ENCODE data around the gene LRRN3. TPM values are rescaled to one million over a fixed set of nuclear protein-coding genes. Genes with fewer than 3 reads are reported as not detected.

The LRRN3 gene
- polyA plus RNA-seq (2012; ENCODE audit: insufficient read depth, insufficient read length, low read depth), result 29.9 TPM

GRCh38 chr7:111090846-111091245 is at the start of gene LRRN3:
TSS of gene LRRN3 (plus strand) at chr7:111091127. CDS start at chr7:111122773, 31,646 bp downstream.
- H3K4me1 ChIP-seq, result no peaks in the 10 kb centered on the region; the same call in 1 of the 2 replicates
- H3K4me3 ChIP-seq (ENCODE audit: low read depth, low read length), result peak within 1 kb of the TSS; percentile 88
- H3K36me3 ChIP-seq, result peaks cover 4% of the 10 kb centered on the region; the same call in 1 of the 2 replicates
- no peaks in the 10 kb centered on the region for H3K27me3 ChIP-seq
- H3K9me3 ChIP-seq, result no peaks in the 10 kb centered on the region
- TF ChIP-seq, protein P1, sequence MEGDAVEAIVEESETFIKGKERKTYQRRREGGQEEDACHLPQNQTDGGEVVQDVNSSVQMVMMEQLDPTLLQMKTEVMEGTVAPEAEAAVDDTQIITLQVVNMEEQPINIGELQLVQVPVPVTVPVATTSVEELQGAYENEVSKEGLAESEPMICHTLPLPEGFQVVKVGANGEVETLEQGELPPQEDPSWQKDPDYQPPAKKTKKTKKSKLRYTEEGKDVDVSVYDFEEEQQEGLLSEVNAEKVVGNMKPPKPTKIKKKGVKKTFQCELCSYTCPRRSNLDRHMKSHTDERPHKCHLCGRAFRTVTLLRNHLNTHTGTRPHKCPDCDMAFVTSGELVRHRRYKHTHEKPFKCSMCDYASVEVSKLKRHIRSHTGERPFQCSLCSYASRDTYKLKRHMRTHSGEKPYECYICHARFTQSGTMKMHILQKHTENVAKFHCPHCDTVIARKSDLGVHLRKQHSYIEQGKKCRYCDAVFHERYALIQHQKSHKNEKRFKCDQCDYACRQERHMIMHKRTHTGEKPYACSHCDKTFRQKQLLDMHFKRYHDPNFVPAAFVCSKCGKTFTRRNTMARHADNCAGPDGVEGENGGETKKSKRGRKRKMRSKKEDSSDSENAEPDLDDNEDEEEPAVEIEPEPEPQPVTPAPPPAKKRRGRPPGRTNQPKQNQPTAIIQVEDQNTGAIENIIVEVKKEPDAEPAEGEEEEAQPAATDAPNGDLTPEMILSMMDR (IDR thresholded peaks at IDR 0.05; ENCODE audit: low read depth, low read length), result no peak
- DNase-seq, result peak; percentile 85

DNA sequence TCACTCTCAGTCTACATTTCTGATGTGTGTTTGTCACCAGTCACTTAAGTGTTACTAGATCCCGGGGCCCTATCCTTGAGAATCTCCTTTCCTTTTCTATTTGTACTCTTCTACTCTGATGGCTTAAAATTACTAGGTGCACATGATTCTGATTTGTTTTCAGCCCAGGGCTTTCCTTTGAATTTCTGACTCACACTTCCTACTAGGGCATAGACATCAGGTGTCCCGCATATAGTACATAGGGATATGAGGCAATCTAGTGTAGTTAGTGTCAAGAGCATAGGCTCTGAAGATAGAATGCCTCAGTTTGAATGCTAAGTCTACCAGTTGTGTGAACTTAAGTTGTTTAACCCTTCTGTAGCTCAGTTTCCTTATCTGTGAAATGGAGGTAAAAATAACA is 49.4 kb upstream of the LRRN3 start:
- TF ChIP-seq, protein P1 (IDR thresholded peaks at IDR 0.05; ENCODE audit: low read depth, low read length), result no peak
- no peak for DNase-seq
- Histone ChIP-seq H3K36me3 (no peaks in the 10 kb centered on the region), H3K4me1 (no peaks in the 10 kb centered on the region), H3K9me3 (no peaks in the 10 kb centered on the region), H3K4me3 (ENCODE audit: low read depth, low read length) (no peak overlapping the region), H3K27me3 (no peaks in the 10 kb centered on the region)

GRCh38 chr7:111042842-111043241 is 48.1 kb upstream of the LRRN3 start:
- Histone ChIP-seq H3K9me3 (no peaks in the 10 kb centered on the region), H3K4me1 (no peaks in the 10 kb centered on the region), H3K36me3 (no peaks in the 10 kb centered on the region), H3K4me3 (ENCODE audit: low read depth, low read length) (no peak overlapping the region), H3K27me3 (no peaks in the 10 kb centered on the region)
- TF ChIP-seq, protein P1 (IDR thresholded peaks at IDR 0.05; ENCODE audit: low read depth, low read length), result no peak
- DNase-seq, result no peak

DNA sequence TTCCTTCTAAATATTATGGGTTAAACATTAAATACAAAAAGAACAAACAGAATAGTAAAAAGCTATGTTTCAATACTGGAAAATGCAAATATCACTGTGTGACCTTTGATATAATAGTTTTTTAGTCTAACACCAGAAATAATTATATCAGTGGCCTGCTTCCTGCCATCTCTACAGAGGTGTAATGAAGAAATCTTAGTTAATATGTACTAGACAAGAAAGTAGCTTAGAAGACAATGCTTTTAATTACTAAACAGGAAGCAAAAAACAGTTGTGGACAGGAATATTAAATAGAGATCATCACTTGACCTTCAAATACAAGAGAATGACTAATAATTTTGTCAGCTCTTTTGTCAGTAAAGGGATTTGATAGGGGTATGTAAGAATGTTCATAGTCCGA is 47.4 kb upstream of the LRRN3 start:
- H3K27me3 ChIP-seq, result no peaks in the 10 kb centered on the region
- H3K4me1 ChIP-seq, result no peaks in the 10 kb centered on the region
- H3K4me3 ChIP-seq (ENCODE audit: low read depth, low read length), result no peak overlapping the region
- TF ChIP-seq, protein P1 (IDR thresholded peaks at IDR 0.05; ENCODE audit: low read depth, low read length), result no peak
- DNase-seq, result no peak
- no peaks in the 10 kb centered on the region for H3K9me3 ChIP-seq
- H3K36me3 ChIP-seq, result no peaks in the 10 kb centered on the region

DNA sequence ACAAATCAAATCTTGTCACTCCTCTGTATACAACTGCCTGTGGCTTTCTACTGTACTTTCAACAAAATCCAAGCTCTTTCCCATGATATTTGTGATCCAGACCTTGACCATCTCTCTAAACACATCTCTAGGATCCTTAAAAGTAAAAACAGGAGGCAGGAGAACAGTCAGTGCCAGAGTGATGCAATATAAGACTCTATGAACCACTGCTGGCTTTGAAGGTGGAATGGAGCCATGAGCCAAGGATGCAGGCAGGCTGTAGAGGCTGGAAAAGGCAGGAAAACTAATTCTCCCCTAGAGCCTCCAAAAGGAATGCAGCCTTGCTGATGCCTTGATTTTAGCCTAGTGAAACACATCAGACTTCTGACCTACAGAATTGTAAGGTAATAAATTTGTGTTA is 45.5 kb upstream of the LRRN3 start:
- Histone ChIP-seq H3K4me3 (ENCODE audit: low read depth, low read length) (no peak overlapping the region), H3K4me1 (no peaks in the 10 kb centered on the region), H3K9me3 (no peaks in the 10 kb centered on the region), H3K27me3 (no peaks in the 10 kb centered on the region), H3K36me3 (no peaks in the 10 kb centered on the region)
- DNase-seq, result no peak
- TF ChIP-seq, protein P1 (IDR thresholded peaks at IDR 0.05; ENCODE audit: low read depth, low read length), result no peak

- Histone ChIP-seq H3K9me3 (no peaks in the 10 kb centered on the region), H3K27me3 (no peaks in the 10 kb centered on the region), H3K36me3 (no peaks in the 10 kb centered on the region), H3K4me1 (no peaks in the 10 kb centered on the region), H3K4me3 (ENCODE audit: low read depth, low read length) (no peak overlapping the region)
- TF ChIP-seq, protein P1 (IDR thresholded peaks at IDR 0.05; ENCODE audit: low read depth, low read length), result no peak
- DNase-seq, result no peak
These were observed 43.3 kb upstream of the LRRN3 start for GRCh38 chr7:111047595-111047994.
